Measurements from ENCODE around the gene COL23A1. TPM values are rescaled to one million over a fixed set of nuclear protein-coding genes. Genes with fewer than 3 reads are reported as not detected.

Gene COL23A1
- total and polyA plus RNA-seq, 2 of the 8 experiments (the other 6 are each of a cell fraction or from before 2014, with no cell fraction given): 3.1 to 4.7 TPM

DNA sequence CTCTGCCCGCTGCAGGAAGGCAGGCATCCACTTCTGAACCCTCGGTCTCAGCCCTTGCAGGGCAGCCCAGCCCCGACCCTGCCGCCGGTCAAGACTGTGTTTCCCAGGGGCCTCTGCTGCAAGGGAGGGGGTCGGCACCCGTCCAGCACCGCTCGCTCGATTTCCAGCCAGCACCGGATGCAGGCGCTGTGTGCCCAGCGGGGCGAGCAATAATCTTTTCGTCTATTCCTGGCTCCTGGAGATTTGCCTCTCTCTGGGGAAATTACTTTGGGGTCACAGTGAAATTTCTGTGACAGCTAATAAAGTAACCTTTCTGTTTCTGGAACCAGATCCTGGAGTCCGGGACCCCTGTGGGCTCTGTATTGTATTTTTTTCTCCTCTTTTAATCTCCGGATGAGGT lies 155.3 kb downstream of the COL23A1 start:
- Histone ChIP-seq H4K20me1 (replicated peaks in 1 of 2; ENCODE audit: control insufficient read depth in 1 of 2, insufficient read depth in 2 of 2, low read length in 2 of 2) (no peaks in the 10 kb centered on the region), H4K8ac (ENCODE audit: extremely low read depth, insufficient read depth, low read length) (no peak overlapping the region; the same call in 1 of the 2 replicates), H3K27me3 (replicated peaks in 1 of 4; ENCODE audit: control insufficient read depth in 3 of 4, extremely low read depth in 1 of 4, insufficient read depth in 3 of 4, low read length in 3 of 4) (no peaks in the 10 kb centered on the region), H2BK12ac (ENCODE audit: low read depth, low read length) (no peak overlapping the region), H4K5ac (ENCODE audit: insufficient read length, low read depth, low read length) (no peak overlapping the region), H3K79me1 (ENCODE audit: low read depth, low read length) (no peaks in the 10 kb centered on the region), H3K4me3 (ENCODE audit: extremely low read depth in 1 of 4, insufficient read depth in 2 of 4, low read depth in 3 of 4, low read length in 4 of 4) (no peak overlapping the region), H2BK20ac (ENCODE audit: low read length) (no peak overlapping the region), H2AFZ (ENCODE audit: low read length) (no peak overlapping the region), H3K36me3 (ENCODE audit: control insufficient read depth in 2 of 4, insufficient read depth in 4 of 4, low read length in 3 of 4) (no peaks in the 10 kb centered on the region), H3K9ac (replicated peaks in 1 of 4; ENCODE audit: extremely low read depth in 1 of 4, low read depth in 3 of 4, low read length in 3 of 4) (no peak overlapping the region), H2BK15ac (ENCODE audit: low read length) (no peak overlapping the region), H3K18ac (ENCODE audit: extremely low read depth, low read length) (no peak overlapping the region), H3K79me2 (ENCODE audit: control insufficient read depth in 1 of 2, insufficient read depth in 2 of 2, low read length in 2 of 2) (no peaks in the 10 kb centered on the region), H2AK5ac (ENCODE audit: low read depth, low read length) (no peak overlapping the region), H3K4me2 (ENCODE audit: insufficient read depth in 1 of 2, low read depth in 2 of 2, low read length in 2 of 2) (no peak overlapping the region), H3K14ac (ENCODE audit: insufficient read length) (no peak overlapping the region), H3K4ac (replicated peaks; ENCODE audit: insufficient read length, low read depth, low read length) (no peak overlapping the region), H3K9me3 (ENCODE audit: insufficient read depth in 2 of 2, low read depth in 1 of 2, low read length in 1 of 2) (no peaks in the 10 kb centered on the region), H2BK5ac (ENCODE audit: low read depth, low read length) (no peak overlapping the region), H3K27ac (ENCODE audit: low read depth, low read length) (no peak overlapping the region), H3K56ac (replicated peaks; ENCODE audit: insufficient read length, low read depth, low read length) (no peak overlapping the region), H3K4me1 (replicated peaks in 1 of 4; ENCODE audit: control insufficient read depth in 3 of 4, insufficient read depth in 4 of 4, low read length in 3 of 4) (peaks cover 0 to 4% (median 0%) of the 10 kb centered on the region in 4 experiments; a peak in 1 of 7 replicates), H4K91ac (replicated peaks; ENCODE audit: insufficient read length, low read length) (no peak overlapping the region), H2BK120ac (replicated peaks; ENCODE audit: low read depth, low read length) (no peak overlapping the region), H3K23ac (ENCODE audit: insufficient read length) (no peak overlapping the region), H3K23me2 (ENCODE audit: low read depth, low read length) (no peaks in the 10 kb centered on the region)
- TF ChIP-seq TAF7 (optimal IDR thresholded peaks at IDR 0.05; ENCODE audit: borderline replicate concordance, low read depth, low read length) (no peak), SP1 (IDR thresholded peaks at IDR 0.05; ENCODE audit: low read depth, low read length) (no peak), EZH2 (IDR thresholded peaks at IDR 0.05; ENCODE audit: low read depth, low read length, severe bottlenecking) (no peak), POLR2A (IDR thresholded peaks at IDR 0.05; ENCODE audit: control extremely low read depth in 1 of 2, low read depth in 2 of 2, low read length in 2 of 2) (no peak), BACH1 (IDR thresholded peaks at IDR 0.05; ENCODE audit: low read length) (no peak), BRCA1 (IDR thresholded peaks at IDR 0.05; ENCODE audit: low read depth, low read length) (no peak), CBX8 (IDR thresholded peaks at IDR 0.05; ENCODE audit: borderline replicate concordance, low read depth, low read length) (no peak), CHD1 (IDR thresholded peaks at IDR 0.05; ENCODE audit: low read depth, low read length) (no peak)
- DNase-seq (ENCODE audit: low read depth in 1 of 2, low spot score in 2 of 2): no peak
- ChIA-PET POLR2A (ENCODE audit: partially characterized antibody) (interaction anchor here (0.6 kb wide), 1 partner anchor 87 kb away, joined by 3 read pairs; no protein-coding TSS in a partner anchor), CTCF (ENCODE audit: partially characterized antibody) (interaction anchor here (0.8 to 3.7 kb wide), 8 partner anchors 11 to 154 kb away, joined by 3 to 15 read pairs (median 3); no protein-coding TSS in a partner anchor)
- 91% methylated on average over 17 of the region's 17 CpGs; no CpG with 5 or more reads in 1 of the 2 experiments for WGBS, 2 experiments (ENCODE audit: extremely low coverage in 1 of 2, insufficient coverage in 1 of 2, insufficient read length in 1 of 2, insufficient replicate concordance in 2 of 2, low coverage in 1 of 2, low lambda C conversion rate in 2 of 2, missing lambda C conversion rate in 1 of 2)
- no peak for FAIRE-seq

Data from H1 (cell line).